Neural progenitor cell (in vitro differentiated cells): ENCODE measurements around the gene PRR33. TPM values are rescaled to one million over a fixed set of nuclear protein-coding genes. Genes with fewer than 3 reads are reported as not detected.
A peak's percentile ranks its signal among the peaks of the same experiment; 100 is the strongest.
"Not testable (repeated sequence)": the region's sequence is repeated elsewhere in the genome, so short reads cannot be mapped to it uniquely, and the experiment has no call there.

ENCODE experiments used
- DNase-seq: peaks from one replicate; pipeline ENCODE4 v3.0.0-alpha.2; 2016; ENCODE audit warnings: low spot score
- H2AFZ ChIP-seq: fragments of 200-600 bp; sonication (generic); replicated peaks from 2 replicates; pipeline ENCODE4 v1.6.1; 2016; ENCODE audit warnings: antibody characterized with exemption
- H3F3A ChIP-seq: fragments of 200-600 bp; sonication (generic); 2 replicates; pipeline ENCODE4 v1.6.1; 2016; ENCODE audit warnings: antibody characterized with exemption, low read depth
- H3K27ac ChIP-seq: fragments of 200-600 bp; sonication (generic); 2 replicates; pipeline ENCODE4 v1.5.1; 2016; ENCODE audit warnings: mild to moderate bottlenecking
- H3K27me3 ChIP-seq: fragments of 200-600 bp; sonication (generic); 2 replicates; pipeline ENCODE4 v1.6.1; 2016; ENCODE audit warnings: mild to moderate bottlenecking, moderate library complexity
- H3K36me3 ChIP-seq: fragments of 200-600 bp; sonication (generic); 2 replicates; pipeline ENCODE4 v1.5.1; 2016
- H3K4me1 ChIP-seq: fragments of 200-600 bp; sonication (generic); 2 replicates; pipeline ENCODE4 v1.6.1; 2016; ENCODE audit warnings: mixed run types
- H3K4me2 ChIP-seq: fragments of 200-600 bp; sonication (generic); 2 replicates; pipeline ENCODE4 v1.6.1; 2016
- H3K4me3 ChIP-seq: fragments of 200-600 bp; sonication (generic); 2 replicates; pipeline ENCODE4 v1.5.1; 2016
- H3K79me2 ChIP-seq: fragments of 200-600 bp; sonication (generic); 2 replicates; pipeline ENCODE4 v1.6.1; 2016; ENCODE audit warnings: low read depth
- H3K9ac ChIP-seq: fragments of 200-600 bp; sonication (generic); 2 replicates; pipeline ENCODE4 v1.6.1; 2016
- H3K9me3 ChIP-seq: fragments of 200-600 bp; sonication (generic); 2 replicates; pipeline ENCODE4 v1.5.1; 2016; ENCODE audit warnings: low read depth
- H4K20me1 ChIP-seq: fragments of 200-600 bp; sonication (generic); 2 replicates; pipeline ENCODE4 v1.6.1; 2016; ENCODE audit warnings: low read depth
- H3K27ac Mint-ChIP-seq: 3 replicates; pipeline ENCODE4 v1.8.0; 2021; ENCODE audit warnings: mixed read lengths
- H3K27me3 Mint-ChIP-seq: 2 replicates; pipeline ENCODE4 v1.8.0; 2022; ENCODE audit warnings: low read depth, mild to moderate bottlenecking, inconsistent platforms, moderate library complexity, mixed read lengths; ENCODE audit not compliant: insufficient read depth
- H3K36me3 Mint-ChIP-seq: 3 replicates; pipeline ENCODE4 v1.8.0; 2021; ENCODE audit warnings: mixed read lengths
- H3K4me1 Mint-ChIP-seq: 3 replicates; pipeline ENCODE4 v1.8.0; 2021; ENCODE audit warnings: mixed read lengths
- H3K4me3 Mint-ChIP-seq: 3 replicates; pipeline ENCODE4 v1.8.0; 2021; ENCODE audit warnings: mild to moderate bottlenecking, moderate library complexity, mixed read lengths
- H3K9me3 Mint-ChIP-seq: 3 replicates; pipeline ENCODE4 v1.8.0; 2020; ENCODE audit warnings: mixed read lengths
- CTCF ChIP-seq: fragments of 200-600 bp; sonication (generic); IDR thresholded peaks from 2 replicates; pipeline ENCODE4 v1.5.1; 2017; ENCODE audit warnings: antibody characterized with exemption, mild to moderate bottlenecking
- EZH2 ChIP-seq: fragments of 200-600 bp; sonication (generic); IDR thresholded peaks from 2 replicates; pipeline ENCODE4 v1.6.1; 2017; ENCODE audit warnings: antibody characterized with exemption, mild to moderate bottlenecking, moderate library complexity
- EZH2phosphoT487 ChIP-seq: fragments of 200-600 bp; sonication (generic); IDR thresholded peaks from 2 replicates; pipeline ENCODE4 v1.6.1; 2017; ENCODE audit warnings: antibody characterized with exemption
- total RNA-seq: library from RNA; depleted of rRNA; stranded (reverse); fragments of >200 nt; gene quantifications from 2 replicates; pipeline ENCODE4 v1.2.3, GENCODE V29; 2015; ENCODE audit warnings: low replicate concordance

PRR33 gene
- not detected in 2 replicates for total RNA-seq

DNA sequence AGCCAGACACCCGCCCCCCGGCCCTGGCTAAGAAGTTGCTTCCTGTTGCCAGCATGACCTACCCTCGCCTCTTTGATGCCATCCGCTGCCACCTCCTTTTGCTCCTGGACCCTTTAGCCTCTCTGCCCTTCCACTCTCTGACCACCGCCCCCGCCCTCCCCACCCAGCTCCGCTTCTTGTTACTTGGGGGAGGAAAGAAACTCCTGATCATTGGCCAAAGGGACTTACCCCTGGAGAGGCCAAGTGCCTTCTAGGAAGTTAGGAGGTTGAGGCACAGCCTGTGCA, at the start of gene PRR33:
PRR33 (minus strand) TSS at position 65 of the 285 bp plus-strand sequence. CDS start 1,311 bp downstream, outside the sequence.
- Histone ChIP-seq H3F3A (no peaks in the 10 kb centered on the region), H3K27me3 (no peaks in the 10 kb centered on the region), H3K9me3 (no peaks in the 10 kb centered on the region), H3K4me2 (no peak within 1 kb of the TSS), H2AFZ (no peak within 1 kb of the TSS), H3K9ac (no peak within 1 kb of the TSS), H4K20me1 (no peaks in the 10 kb centered on the region), H3K36me3 (no peaks in the 10 kb centered on the region), H3K27ac (no peak within 1 kb of the TSS), H3K4me1 (no peaks in the 10 kb centered on the region), H3K4me3 (no peak within 1 kb of the TSS), H3K79me2 (no peaks in the 10 kb centered on the region)
- Mint-ChIP-seq H3K9me3 (no peaks in the 10 kb centered on the region), H3K4me3 (no peak within 1 kb of the TSS), H3K4me1 (no peaks in the 10 kb centered on the region), H3K27ac (no peak within 1 kb of the TSS), H3K36me3 (no peaks in the 10 kb centered on the region), H3K27me3 (peaks cover 9% of the 10 kb centered on the region)
- no peak for TF ChIP-seq CTCF
- TF ChIP-seq EZH2phosphoT487 = no peak
- TF ChIP-seq EZH2 = no peak
- DNase-seq = no peak

GRCh38 chr11:1939788-1940187, 48.1 kb upstream of the PRR33 start:
- DNase-seq, H3K4me2 ChIP-seq, H3K36me3 ChIP-seq, H3K9me3 Mint-ChIP-seq, H3K27me3 ChIP-seq, H3F3A ChIP-seq, H3K9me3 ChIP-seq, H2AFZ ChIP-seq, H3K27ac ChIP-seq, H3K4me1 ChIP-seq, H4K20me1 ChIP-seq, H3K36me3 Mint-ChIP-seq, H3K9ac ChIP-seq, H3K4me3 ChIP-seq, H3K79me2 ChIP-seq: not testable (repeated sequence)
- Mint-ChIP-seq H3K27ac (peak overlapping the region; percentile 92), H3K27me3 (peaks cover 14% of the 10 kb centered on the region), H3K4me3 (peak overlapping the region; percentile 52), H3K4me1 (peaks cover 22% of the 10 kb centered on the region)

GRCh38 chr11:1939006-1939625, 47.4 kb upstream of the PRR33 start:
- Histone ChIP-seq H3K9ac (no peak overlapping the region), H3F3A (peaks cover 6% of the 10 kb centered on the region), H3K4me1 (no peaks in the 10 kb centered on the region), H3K79me2 (no peaks in the 10 kb centered on the region), H3K27ac (no peak overlapping the region), H3K36me3 (no peaks in the 10 kb centered on the region), H3K9me3 (no peaks in the 10 kb centered on the region), H2AFZ (no peak overlapping the region), H3K4me3 (no peak overlapping the region), H4K20me1 (no peaks in the 10 kb centered on the region), H3K4me2 (no peak overlapping the region), H3K27me3 (no peaks in the 10 kb centered on the region)
- no peak overlapping the region for H3K4me3 Mint-ChIP-seq
- H3K36me3 Mint-ChIP-seq = no peaks in the 10 kb centered on the region
- no peaks in the 10 kb centered on the region for H3K9me3 Mint-ChIP-seq
- H3K4me1 Mint-ChIP-seq = peaks cover 22% of the 10 kb centered on the region
- no peak for DNase-seq
- no peak overlapping the region for H3K27ac Mint-ChIP-seq
- no peak for TF ChIP-seq EZH2phosphoT487
- no peak for TF ChIP-seq EZH2
- no peak for TF ChIP-seq CTCF
- H3K27me3 Mint-ChIP-seq = peaks cover 14% of the 10 kb centered on the region

GRCh38 chr11:1938343-1939005, 46.8 kb upstream of the PRR33 start:
- no peak for DNase-seq
- H3K4me1 Mint-ChIP-seq = peaks cover 22% of the 10 kb centered on the region
- no peaks in the 10 kb centered on the region for H3K36me3 ChIP-seq

More at GRCh38 chr11:1938343-1939005, 46.8 kb upstream of the PRR33 start:
- Histone ChIP-seq H3K4me2 (no peak overlapping the region), H3K27ac (no peak overlapping the region), H3K27me3 (no peaks in the 10 kb centered on the region), H4K20me1 (no peaks in the 10 kb centered on the region), H3K4me3 (no peak overlapping the region), H2AFZ (no peak overlapping the region), H3K79me2 (no peaks in the 10 kb centered on the region), H3K4me1 (no peaks in the 10 kb centered on the region), H3K9me3 (no peaks in the 10 kb centered on the region), H3K9ac (no peak overlapping the region), H3F3A (peaks cover under 1% of the 10 kb centered on the region)
- Mint-ChIP-seq H3K36me3 (no peaks in the 10 kb centered on the region), H3K27me3 (peaks cover 15% of the 10 kb centered on the region), H3K4me3 (no peak overlapping the region), H3K27ac (no peak overlapping the region), H3K9me3 (no peaks in the 10 kb centered on the region)
- TF ChIP-seq EZH2 (no peak), CTCF (no peak), EZH2phosphoT487 (no peak)
